HEK293T (cell line): ENCODE data around the gene FUT8.

ENCODE experiments used
- BHLHE40 ChIP-seq: fragments of 450-650 bp; IDR thresholded peaks from 2 replicates; pipeline ENCODE4 v1.6.1; 2016; ENCODE audit warnings: mild to moderate bottlenecking, moderate library complexity, borderline replicate concordance
- ELF4 ChIP-seq: fragments of 450-650 bp; IDR thresholded peaks from 2 replicates; pipeline ENCODE4 v1.6.1; 2017; ENCODE audit warnings: antibody characterized with exemption
- L3MBTL2 ChIP-seq: fragments of 450-650 bp; conservative IDR thresholded peaks from 2 replicates; pipeline ENCODE4 v1.6.1; 2016; ENCODE audit warnings: mild to moderate bottlenecking
- TARDBP ChIP-seq: fragments of 450-650 bp; IDR thresholded peaks from 2 replicates; pipeline ENCODE4 v1.6.1; 2016

DNA sequence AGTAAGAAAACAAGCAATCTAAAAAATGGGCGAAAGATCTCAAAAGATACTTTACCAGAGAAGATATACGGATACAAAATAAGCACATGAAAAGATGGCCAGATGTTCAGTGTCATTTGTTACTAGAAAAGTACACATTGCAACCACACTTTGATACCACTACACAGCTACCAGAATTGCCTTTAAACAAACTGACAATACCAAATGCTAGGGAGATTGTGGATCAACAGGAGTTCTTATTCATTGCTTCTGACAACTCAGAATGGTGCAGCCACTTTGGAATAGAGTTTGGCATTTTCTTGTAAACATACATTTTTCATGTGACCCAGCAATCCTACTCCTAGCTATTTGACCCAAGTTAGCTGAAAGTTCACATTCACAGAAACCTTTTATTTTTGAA lies 136.3 kb downstream of the FUT8 start:
- TF ChIP-seq TARDBP, result no peak
- TF ChIP-seq BHLHE40, result no peak
- no peak for TF ChIP-seq L3MBTL2
- TF ChIP-seq ELF4, result no peak
